Measurements from ENCODE around the gene ZNF813.

GRCh38 chr19:53519446-53519845, 51.9 kb downstream of the ZNF813 start:
- TF ChIP-seq CTCF (IDR thresholded peaks at IDR 0.05; ENCODE audit: low read length) (no peak), EZH2 (optimal IDR thresholded peaks at IDR 0.05; ENCODE audit: low read depth, low read length) (no peak)

Measured in MM.1S (cell line).